ENCODE data around the gene P2RX3.

DNA sequence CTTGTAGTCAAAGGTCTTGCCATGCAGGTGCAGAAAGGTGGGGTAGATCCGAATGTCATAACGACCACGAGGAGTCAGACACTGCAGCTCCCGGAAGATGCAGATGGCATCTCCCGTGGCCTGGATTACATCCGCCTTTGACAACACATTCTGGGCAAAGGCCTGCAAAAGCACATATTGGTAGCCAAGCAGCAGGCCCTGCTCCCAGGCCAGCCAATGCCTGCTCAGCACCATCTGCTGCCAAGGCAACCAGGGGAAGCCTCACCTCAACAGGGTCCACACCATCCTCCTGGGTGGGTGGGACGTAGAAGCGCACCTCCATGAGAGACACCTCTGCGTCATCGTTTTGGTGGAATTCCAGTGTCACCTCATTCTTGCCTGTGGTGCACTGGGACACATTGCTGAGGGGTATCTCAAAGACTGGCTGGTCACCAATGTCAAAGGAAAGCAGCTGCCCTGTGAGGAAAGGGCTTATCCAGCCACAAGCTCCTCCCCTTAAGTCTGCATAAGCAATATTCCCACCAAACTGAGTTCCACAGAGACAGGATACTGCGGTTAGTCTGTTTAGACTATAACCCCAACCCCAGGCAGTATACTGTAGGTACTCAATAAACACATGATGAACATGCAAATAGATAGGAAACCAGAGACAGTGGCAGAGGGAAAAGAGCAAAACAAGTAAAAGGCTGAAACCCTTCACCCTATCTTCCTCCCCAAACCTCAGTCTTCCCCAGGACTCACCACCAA is 5.3 kb upstream of the P2RX3 start:
- TF ChIP-seq, protein P1, sequence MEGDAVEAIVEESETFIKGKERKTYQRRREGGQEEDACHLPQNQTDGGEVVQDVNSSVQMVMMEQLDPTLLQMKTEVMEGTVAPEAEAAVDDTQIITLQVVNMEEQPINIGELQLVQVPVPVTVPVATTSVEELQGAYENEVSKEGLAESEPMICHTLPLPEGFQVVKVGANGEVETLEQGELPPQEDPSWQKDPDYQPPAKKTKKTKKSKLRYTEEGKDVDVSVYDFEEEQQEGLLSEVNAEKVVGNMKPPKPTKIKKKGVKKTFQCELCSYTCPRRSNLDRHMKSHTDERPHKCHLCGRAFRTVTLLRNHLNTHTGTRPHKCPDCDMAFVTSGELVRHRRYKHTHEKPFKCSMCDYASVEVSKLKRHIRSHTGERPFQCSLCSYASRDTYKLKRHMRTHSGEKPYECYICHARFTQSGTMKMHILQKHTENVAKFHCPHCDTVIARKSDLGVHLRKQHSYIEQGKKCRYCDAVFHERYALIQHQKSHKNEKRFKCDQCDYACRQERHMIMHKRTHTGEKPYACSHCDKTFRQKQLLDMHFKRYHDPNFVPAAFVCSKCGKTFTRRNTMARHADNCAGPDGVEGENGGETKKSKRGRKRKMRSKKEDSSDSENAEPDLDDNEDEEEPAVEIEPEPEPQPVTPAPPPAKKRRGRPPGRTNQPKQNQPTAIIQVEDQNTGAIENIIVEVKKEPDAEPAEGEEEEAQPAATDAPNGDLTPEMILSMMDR (IDR thresholded peaks at IDR 0.05): no peak
- TF ChIP-seq POLR2AphosphoS5 (IDR thresholded peaks at IDR 0.05; ENCODE audit: insufficient read depth in 1 of 2, low read depth in 1 of 2): no peak
- no peak for TF ChIP-seq POLR2A (IDR thresholded peaks at IDR 0.05)
